ENCODE data around the gene NIT2. TPM values are rescaled to one million over a fixed set of nuclear protein-coding genes. Genes with fewer than 3 reads are reported as not detected.

The NIT2 gene, protein sequence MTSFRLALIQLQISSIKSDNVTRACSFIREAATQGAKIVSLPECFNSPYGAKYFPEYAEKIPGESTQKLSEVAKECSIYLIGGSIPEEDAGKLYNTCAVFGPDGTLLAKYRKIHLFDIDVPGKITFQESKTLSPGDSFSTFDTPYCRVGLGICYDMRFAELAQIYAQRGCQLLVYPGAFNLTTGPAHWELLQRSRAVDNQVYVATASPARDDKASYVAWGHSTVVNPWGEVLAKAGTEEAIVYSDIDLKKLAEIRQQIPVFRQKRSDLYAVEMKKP
- 32.2 and 32.9 TPM in 2 replicates for total RNA-seq

DNA sequence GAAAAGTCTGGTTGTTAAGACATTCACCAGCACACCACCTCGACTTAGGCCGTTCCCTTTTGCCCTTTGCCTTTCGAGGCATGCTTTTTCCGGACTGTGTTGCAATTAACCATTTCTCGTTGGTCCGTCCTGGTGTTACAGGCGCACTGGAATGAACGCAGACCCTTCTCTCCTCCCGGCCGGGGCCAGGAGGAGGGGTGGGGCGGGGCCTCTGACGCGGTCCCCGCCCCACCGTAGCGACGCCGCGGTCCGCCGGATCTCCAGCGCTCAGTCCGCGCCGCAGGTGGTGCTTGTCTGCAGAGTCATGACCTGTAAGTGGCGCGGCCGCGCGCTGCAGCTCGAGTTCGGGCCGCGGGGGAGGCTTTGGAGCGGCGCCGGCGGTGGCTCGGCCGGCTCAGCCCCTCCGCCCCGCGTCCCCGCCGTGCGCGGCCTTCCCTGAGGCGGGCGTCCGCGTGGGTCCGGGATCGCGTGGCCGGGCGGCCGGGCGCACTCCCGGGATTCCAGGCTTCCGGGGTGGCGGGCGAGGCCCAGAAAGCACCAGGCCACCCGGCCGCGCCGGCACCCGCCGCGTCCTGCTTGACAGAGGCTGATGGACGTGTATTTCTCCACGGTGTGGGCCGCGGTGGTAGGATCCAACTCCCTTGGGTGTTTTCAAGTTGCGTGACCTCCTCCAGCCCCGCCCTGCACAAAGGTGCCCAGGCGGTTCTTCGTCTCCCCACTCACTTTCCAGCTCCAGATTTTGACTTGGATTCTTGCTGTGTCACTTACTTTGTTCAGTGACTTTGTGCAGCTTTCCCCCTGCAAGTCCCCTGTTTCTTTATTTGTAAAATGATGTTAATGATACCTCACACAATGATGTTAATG, at the start of gene NIT2:
TSS of gene NIT2 (plus strand) at position 270 of the 864 bp plus-strand sequence. CDS start at position 305, 35 bp downstream.

GRCh38 chr3:100400780-100401673, 66.5 kb downstream of the NIT2 start, which contains the start of the genes LNP1 and TOMM70:
Gene LNP1 (plus strand): TSS chr3:100401539. CDS start chr3:100429730, 28,191 bp downstream.
Gene TOMM70 (minus strand): TSS chr3:100401089. CDS start chr3:100400949, 140 bp downstream.

Other genes starting within 250 kb of the NIT2 start
- gene FILIP1L, start 220.3 kb upstream of the NIT2 start, total RNA-seq, result 3.8 and 3.9 TPM in 2 replicates
- gene TBC1D23, start 73.8 kb upstream of the NIT2 start, total RNA-seq, result 17.4 and 19.3 TPM in 2 replicates
- 38.5 and 39.2 TPM in 2 replicates for gene TOMM70, start 66.3 kb downstream of the NIT2 start, total RNA-seq
- 2.6 and 3.1 TPM in 2 replicates for gene LNP1, start 66.8 kb downstream of the NIT2 start, total RNA-seq
- gene TMEM45A, start 157.9 kb downstream of the NIT2 start, total RNA-seq, result 9.6 and 13.2 TPM in 2 replicates